SIG-M5 (cell line): ENCODE results near the gene TSPAN19.

Source experiments
- DNase-seq: peaks from one replicate; lab custom pipeline; 2025; lab: John Stamatoyannopoulos, UW

The TSPAN19 gene

DNA sequence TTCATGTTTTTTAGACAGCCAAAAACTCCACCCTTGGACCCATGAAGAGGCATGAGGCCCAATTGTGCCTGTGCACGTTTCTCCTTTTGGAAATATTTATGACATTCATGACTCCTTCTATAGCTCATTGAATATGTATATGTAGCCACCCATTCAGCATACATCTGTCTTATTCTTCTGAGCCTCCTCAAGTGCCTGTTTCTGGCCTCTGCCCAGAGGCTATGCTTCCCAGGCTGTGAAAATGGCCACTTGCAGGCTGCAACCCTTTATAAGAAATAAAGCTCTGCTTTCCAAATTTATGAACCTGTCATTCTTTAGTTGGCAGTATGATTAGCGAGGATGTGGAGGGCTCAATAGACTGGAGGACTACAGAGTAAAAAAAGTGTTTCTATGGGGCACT, 35.3 kb downstream of the TSPAN19 start:
- no peak for DNase-seq

DNA sequence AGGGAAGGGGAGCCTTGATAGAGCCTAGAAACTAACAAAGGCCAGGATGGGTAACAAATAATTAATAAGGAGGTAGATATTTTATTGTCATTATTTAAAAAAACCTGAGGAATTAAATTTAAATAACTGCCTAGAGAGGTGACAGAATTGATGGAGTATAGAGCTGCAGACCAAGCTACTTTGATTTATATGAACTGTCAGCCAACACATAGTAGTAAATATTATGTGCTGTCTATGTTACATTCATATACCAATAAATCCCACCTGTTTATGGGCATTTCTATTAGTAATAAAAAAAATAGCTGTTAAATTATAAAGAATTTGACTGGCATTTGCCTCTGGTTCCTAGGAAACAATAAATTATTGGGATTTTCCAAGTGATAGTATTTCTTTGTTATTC, 37.7 kb downstream of the TSPAN19 start:
- no peak for DNase-seq

DNA sequence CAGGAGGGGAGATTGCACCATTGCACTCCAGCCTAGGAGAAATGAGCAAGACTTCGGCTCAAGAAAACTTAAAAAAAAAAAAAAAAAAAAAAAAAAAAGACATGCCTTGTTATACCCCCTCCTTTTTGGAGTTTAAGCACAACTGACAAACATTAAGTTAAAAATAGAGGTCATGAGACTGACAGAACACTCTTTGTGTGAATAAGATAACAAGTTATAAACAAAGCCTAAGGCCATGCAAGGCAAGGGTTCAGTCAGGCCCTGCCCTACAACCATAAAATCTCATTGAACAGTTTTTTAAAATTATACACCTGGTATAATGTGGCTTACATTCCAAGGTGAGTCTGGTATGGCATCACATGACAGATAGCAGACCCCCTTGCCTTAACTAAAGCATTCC, 39.3 kb downstream of the TSPAN19 start:
- no peak for DNase-seq

- DNase-seq: no peak
These were observed 40.4 kb downstream of the TSPAN19 start for GRCh38 chr12:84995641-84996040.

GRCh38 chr12:84994426-84994825, 41.7 kb downstream of the TSPAN19 start:
- no peak for DNase-seq

- no peak for DNase-seq
These were observed 49.5 kb downstream of the TSPAN19 start for GRCh38 chr12:84986586-84986985.

DNA sequence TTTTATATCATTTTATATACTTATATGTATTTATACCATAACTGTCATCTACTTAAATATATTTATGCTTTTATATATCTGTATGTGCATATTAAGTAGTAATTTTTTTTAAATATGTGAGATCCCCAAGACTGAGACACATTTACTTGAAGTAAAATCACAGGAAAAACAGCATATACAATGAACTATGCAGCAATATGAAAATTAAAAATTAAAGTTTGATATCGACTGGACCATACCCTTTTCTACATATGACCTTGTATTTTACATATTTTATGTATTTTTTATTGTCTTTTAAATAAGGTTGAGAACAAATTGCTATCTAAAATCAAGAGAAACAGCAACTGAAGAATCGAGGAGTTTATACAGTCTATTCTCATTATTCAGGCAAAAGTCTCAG, 50.0 kb downstream of the TSPAN19 start:
- no peak for DNase-seq

DNA sequence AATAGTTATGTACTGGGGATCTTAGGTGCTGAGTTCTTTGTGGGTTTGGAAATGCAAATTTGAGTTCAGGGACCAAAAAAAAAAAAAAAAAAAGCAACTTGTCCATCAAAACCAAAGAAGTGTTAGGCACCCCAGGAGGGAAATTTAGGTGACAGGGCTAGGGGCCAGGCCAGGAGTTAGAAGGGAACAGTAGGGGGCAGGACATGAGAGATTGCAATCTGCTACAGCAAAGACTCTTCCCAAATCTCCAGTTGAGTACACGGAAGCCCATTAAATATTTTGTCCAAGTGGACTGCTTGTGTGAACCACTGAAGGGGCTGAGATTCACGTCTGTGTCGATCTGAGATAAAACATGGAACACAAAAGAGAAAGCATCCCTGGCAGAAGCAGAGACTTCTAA, 52.8 kb downstream of the TSPAN19 start:
- no peak for DNase-seq

DNA sequence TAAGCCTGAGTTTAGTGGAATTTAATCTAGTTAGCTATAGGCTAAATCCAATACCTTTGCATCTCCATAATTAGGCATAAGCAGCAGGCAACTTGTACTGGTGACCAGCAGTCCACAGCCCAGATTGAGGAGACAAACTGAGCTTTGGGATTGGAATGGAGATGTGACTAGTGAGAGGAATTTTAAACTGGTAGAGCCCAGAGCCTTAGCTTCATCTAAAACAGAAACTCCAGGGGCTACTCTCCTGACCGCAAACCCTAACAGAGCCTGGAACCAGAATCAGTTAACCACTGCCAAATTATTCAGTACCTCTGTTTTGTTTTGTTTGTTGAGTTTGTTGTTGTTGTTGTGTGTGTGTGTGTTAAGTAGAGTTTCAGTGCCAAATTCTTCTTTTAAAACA, 53.2 kb downstream of the TSPAN19 start:
- no peak for DNase-seq

DNA sequence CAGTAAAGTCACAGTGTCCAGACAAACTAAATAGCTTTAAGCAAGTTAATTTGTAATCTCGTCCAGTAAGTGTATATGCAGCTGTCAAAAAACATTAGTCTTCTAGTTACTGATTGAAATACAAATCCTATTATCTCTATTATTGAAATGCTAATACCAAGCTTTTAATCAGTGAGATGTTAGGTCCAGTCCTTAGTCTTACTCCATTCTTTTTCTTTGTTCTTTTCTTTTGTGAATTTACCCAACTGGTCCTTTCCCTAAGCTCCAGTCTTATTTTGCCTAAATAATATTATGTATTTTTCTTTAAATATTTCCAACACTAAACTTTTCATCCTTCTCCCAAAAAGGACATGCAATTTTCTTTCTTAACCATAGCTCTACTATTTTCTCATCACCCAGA, 57.2 kb downstream of the TSPAN19 start:
- DNase-seq: no peak

GRCh38 chr12:84976133-84976532, 59.9 kb downstream of the TSPAN19 start:
- DNase-seq: no peak

DNA sequence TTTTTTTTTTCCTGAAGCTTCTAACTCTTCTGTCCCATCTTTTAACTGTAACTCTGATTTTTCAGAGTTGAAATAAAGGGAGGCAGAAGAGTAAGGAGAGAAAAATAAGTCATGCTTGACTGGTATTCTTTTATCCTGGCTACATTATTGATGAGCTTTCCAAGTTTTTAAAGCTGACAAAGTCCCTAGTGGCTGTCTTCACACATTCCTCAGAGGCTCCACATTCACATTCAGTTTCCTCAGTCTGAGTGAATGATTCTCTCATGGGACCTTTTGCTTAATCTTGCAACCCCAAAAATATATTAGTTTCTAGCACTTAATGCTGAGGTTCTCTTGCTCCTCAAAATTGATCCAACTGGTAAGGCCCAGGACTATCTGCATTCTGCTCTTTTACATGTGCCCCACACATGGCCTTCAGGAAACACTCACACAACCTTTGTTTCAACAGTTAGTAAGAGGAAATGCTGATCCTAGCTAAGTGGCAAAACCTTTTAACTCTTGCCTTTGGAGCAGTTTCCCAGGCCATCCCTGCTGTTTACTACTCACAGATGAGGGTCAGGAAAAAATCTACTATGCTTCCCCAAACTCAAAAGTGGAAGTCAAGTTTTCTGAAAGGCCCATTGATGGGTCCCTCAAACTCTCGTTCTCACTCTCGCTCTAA, 61.8 kb downstream of the TSPAN19 start:
- DNase-seq: no peak

- DNase-seq: no peak
These were observed 63.1 kb downstream of the TSPAN19 start for GRCh38 chr12:84973026-84973425.

DNA sequence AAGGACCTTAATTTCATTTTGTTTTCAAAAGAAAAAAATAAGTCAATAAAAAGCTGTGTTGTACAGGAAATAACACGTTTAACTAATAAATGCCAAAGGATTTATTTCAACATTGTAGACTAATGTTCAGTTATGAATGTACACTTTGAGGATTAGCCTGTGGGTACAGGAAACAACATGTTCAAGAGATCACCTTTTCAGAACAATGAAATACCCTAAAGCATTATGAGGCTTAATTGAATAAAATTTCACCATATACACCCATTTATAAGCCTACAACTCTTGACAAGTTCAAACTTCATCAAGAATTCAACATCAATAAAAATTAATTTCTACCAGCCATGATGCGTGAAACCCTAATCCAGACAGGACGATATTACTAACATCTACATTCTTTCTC, 66.9 kb downstream of the TSPAN19 start:
- DNase-seq: no peak
